ENCODE measurements around the gene OR10H3.

GRCh38 chr19:15696654-15697194, 41.1 kb upstream of the OR10H3 start:
- TF ChIP-seq, protein P1, sequence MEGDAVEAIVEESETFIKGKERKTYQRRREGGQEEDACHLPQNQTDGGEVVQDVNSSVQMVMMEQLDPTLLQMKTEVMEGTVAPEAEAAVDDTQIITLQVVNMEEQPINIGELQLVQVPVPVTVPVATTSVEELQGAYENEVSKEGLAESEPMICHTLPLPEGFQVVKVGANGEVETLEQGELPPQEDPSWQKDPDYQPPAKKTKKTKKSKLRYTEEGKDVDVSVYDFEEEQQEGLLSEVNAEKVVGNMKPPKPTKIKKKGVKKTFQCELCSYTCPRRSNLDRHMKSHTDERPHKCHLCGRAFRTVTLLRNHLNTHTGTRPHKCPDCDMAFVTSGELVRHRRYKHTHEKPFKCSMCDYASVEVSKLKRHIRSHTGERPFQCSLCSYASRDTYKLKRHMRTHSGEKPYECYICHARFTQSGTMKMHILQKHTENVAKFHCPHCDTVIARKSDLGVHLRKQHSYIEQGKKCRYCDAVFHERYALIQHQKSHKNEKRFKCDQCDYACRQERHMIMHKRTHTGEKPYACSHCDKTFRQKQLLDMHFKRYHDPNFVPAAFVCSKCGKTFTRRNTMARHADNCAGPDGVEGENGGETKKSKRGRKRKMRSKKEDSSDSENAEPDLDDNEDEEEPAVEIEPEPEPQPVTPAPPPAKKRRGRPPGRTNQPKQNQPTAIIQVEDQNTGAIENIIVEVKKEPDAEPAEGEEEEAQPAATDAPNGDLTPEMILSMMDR (IDR thresholded peaks at IDR 0.05), result no peak
- no peak for TF ChIP-seq POLR2A (IDR thresholded peaks at IDR 0.05)
- TF ChIP-seq POLR2AphosphoS5 (IDR thresholded peaks at IDR 0.05), result no peak

Data from breast epithelium (tissue), 3 donors.